Natural killer cell treated with Interleukin-12 subunit alpha and Interleukin-12 subunit beta and Interleukin-15 and Interleukin-18, amount 100 ng/mL, for 72 hours (primary cell): ENCODE results near the gene HEXB. TPM values are rescaled to one million over a fixed set of nuclear protein-coding genes. Genes with fewer than 3 reads are reported as not detected.

Source experiments
- ATAC-seq, 2 donors: fragments of 150-1000 bp; cut with Tn5 transposase in 1 of 2; sonication (Bioruptor Pico), chemical (Tn5 transposase) in 1 of 2; 2 replicates each; pipeline ENCODE4 v1.10.0; 2021
- DNase-seq: peaks from one replicate; pipeline ENCODE4 v3.0.0; 2022; ENCODE audit warnings: low spot score
- H3K27ac Mint-ChIP-seq, 2 donors: 1 replicate in 1 of 2; 2 replicates in 1 of 2; pipeline ENCODE4 v1.8.0; 2022; ENCODE audit warnings: mixed read lengths in 2 of 2, mild to moderate bottlenecking in 1 of 2, moderate library complexity in 1 of 2
- H3K27me3 Mint-ChIP-seq, 2 donors: 1 replicate in 1 of 2; 2 replicates in 1 of 2; pipeline ENCODE4 v1.8.0; 2022; ENCODE audit warnings: mixed read lengths in 2 of 2
- H3K36me3 Mint-ChIP-seq: one replicate; pipeline ENCODE4 v1.8.0; 2022; ENCODE audit warnings: mixed read lengths
- H3K4me1 Mint-ChIP-seq, 2 donors: 1 replicate in 1 of 2; 2 replicates in 1 of 2; pipeline ENCODE4 v1.8.0; 2022; ENCODE audit warnings: low read depth in 2 of 2, mixed read lengths in 2 of 2, mild to moderate bottlenecking in 1 of 2
- H3K4me3 Mint-ChIP-seq: one replicate; pipeline ENCODE4 v1.8.0; 2022; ENCODE audit warnings: mixed read lengths
- H3K9me3 Mint-ChIP-seq: 2 replicates; pipeline ENCODE4 v1.8.0; 2022; ENCODE audit warnings: mixed read lengths
- total RNA-seq, 2 donors: library from RNA; stranded (reverse); gene quantifications; one replicate each; pipeline ENCODE4 v1.2.3, GENCODE V29; 2022

The HEXB gene
- total RNA-seq = 10 to 100 TPM; 49.7 to 52.8 TPM

GRCh38 chr5:74684900-74685851 is at the start of gene HEXB:
HEXB (plus strand) TSS chr5:74685233; CDS start chr5:74685261, 28 bp downstream.
- ATAC-seq = peak; percentile 98
- H3K9me3 Mint-ChIP-seq = no peaks in the 10 kb centered on the region
- H3K4me3 Mint-ChIP-seq = peak within 1 kb of the TSS; percentile 99
- peaks cover 10% of the 10 kb centered on the region for H3K36me3 Mint-ChIP-seq
- H3K4me1 Mint-ChIP-seq = peaks cover 17% of the 10 kb centered on the region in 2 donors
- peak within 1 kb of the TSS; percentile 84 to 85 for H3K27ac Mint-ChIP-seq
- DNase-seq = peak; percentile 93
- peaks cover 4 to 13% of the 10 kb centered on the region in 2 donors for H3K27me3 Mint-ChIP-seq

GRCh38 chr5:74636149-74636548 is 48.9 kb upstream of the HEXB start:
- Mint-ChIP-seq H3K4me3 (no peak overlapping the region), H3K9me3 (no peaks in the 10 kb centered on the region), H3K27ac (no peak overlapping the region), H3K4me1 (peaks cover 47 to 54% of the 10 kb centered on the region in 2 donors), H3K36me3 (no peaks in the 10 kb centered on the region), H3K27me3 (no peaks in the 10 kb centered on the region)
- DNase-seq = no peak
- ATAC-seq = no peak

- Mint-ChIP-seq H3K4me1 (peaks cover 47 to 54% of the 10 kb centered on the region in 2 donors), H3K27ac (no peak overlapping the region), H3K36me3 (no peaks in the 10 kb centered on the region), H3K4me3 (no peak overlapping the region), H3K9me3 (no peaks in the 10 kb centered on the region), H3K27me3 (no peaks in the 10 kb centered on the region)
- ATAC-seq (no peak), DNase-seq (no peak)
Observed at GRCh38 chr5:74636552-74636951, 48.5 kb upstream of the HEXB start.

- no peak for ATAC-seq
- Mint-ChIP-seq H3K36me3 (no peaks in the 10 kb centered on the region), H3K27me3 (peaks cover 0 to 2% of the 10 kb centered on the region in 2 donors), H3K9me3 (no peaks in the 10 kb centered on the region), H3K4me1 (peaks cover 37 to 47% of the 10 kb centered on the region in 2 donors), H3K4me3 (peak overlapping the region; percentile 89), H3K27ac (peak overlapping the region; percentile 32 to 59)
- DNase-seq = no peak
Observed at GRCh38 chr5:74638544-74638969, 46.5 kb upstream of the HEXB start.

- Mint-ChIP-seq H3K36me3 (no peaks in the 10 kb centered on the region), H3K4me1 (peaks cover 37 to 47% of the 10 kb centered on the region in 2 donors), H3K4me3 (peak overlapping the region; percentile 89), H3K27me3 (peaks cover 0 to 2% of the 10 kb centered on the region in 2 donors), H3K9me3 (no peaks in the 10 kb centered on the region), H3K27ac (peak overlapping the region; percentile 32 to 59)
- ATAC-seq (peak in 1 of 2 donors; percentile 25), DNase-seq (no peak)
Observed at GRCh38 chr5:74638970-74639806, 45.8 kb upstream of the HEXB start.

- Mint-ChIP-seq H3K9me3 (no peaks in the 10 kb centered on the region), H3K4me3 (peak overlapping the region; percentile 89), H3K4me1 (peaks cover 37 to 47% of the 10 kb centered on the region in 2 donors), H3K27me3 (peaks cover 0 to 2% of the 10 kb centered on the region in 2 donors), H3K36me3 (no peaks in the 10 kb centered on the region), H3K27ac (peak overlapping the region; percentile 32 to 59)
- peak; percentile 62 to 65 for ATAC-seq
- DNase-seq = no peak
Observed at GRCh38 chr5:74639807-74640449, 45.1 kb upstream of the HEXB start.

GRCh38 chr5:74640450-74640953 is 44.5 kb upstream of the HEXB start, which contains the start of gene ENC1:
ENC1 (minus strand) TSS chr5:74640728; CDS start chr5:74636485, 4,243 bp downstream.
- Mint-ChIP-seq H3K9me3 (no peaks in the 10 kb centered on the region), H3K36me3 (no peaks in the 10 kb centered on the region), H3K4me3 (peak within 1 kb of the TSS; percentile 89), H3K27ac (peak within 1 kb of the TSS; percentile 32 to 59), H3K27me3 (peaks cover 0 to 2% of the 10 kb centered on the region in 2 donors), H3K4me1 (peaks cover 37 to 47% of the 10 kb centered on the region in 2 donors)
- peak; percentile 87 for DNase-seq
- peak; percentile 91 to 94 for ATAC-seq

- Mint-ChIP-seq H3K36me3 (no peaks in the 10 kb centered on the region), H3K27ac (no peak overlapping the region), H3K4me1 (peaks cover 37 to 41% of the 10 kb centered on the region in 2 donors), H3K27me3 (peaks cover 0 to 2% of the 10 kb centered on the region in 2 donors), H3K9me3 (no peaks in the 10 kb centered on the region), H3K4me3 (peak overlapping the region; percentile 89)
- DNase-seq = peak; percentile 71
- peak; percentile 28 to 41 for ATAC-seq
Observed at GRCh38 chr5:74640954-74641734, 43.9 kb upstream of the HEXB start.

- Mint-ChIP-seq H3K27me3 (peaks cover 0 to 2% of the 10 kb centered on the region in 2 donors), H3K27ac (no peak overlapping the region), H3K4me1 (peaks cover 37 to 41% of the 10 kb centered on the region in 2 donors), H3K4me3 (peak overlapping the region; percentile 89), H3K9me3 (no peaks in the 10 kb centered on the region), H3K36me3 (no peaks in the 10 kb centered on the region)
- DNase-seq (no peak), ATAC-seq (no peak)
Observed at GRCh38 chr5:74641735-74642542, 43.1 kb upstream of the HEXB start.

- Mint-ChIP-seq H3K27me3 (peaks cover 0 to 2% of the 10 kb centered on the region in 2 donors), H3K27ac (no peak overlapping the region), H3K9me3 (no peaks in the 10 kb centered on the region), H3K4me3 (no peak overlapping the region), H3K4me1 (peaks cover 36 to 37% of the 10 kb centered on the region in 2 donors), H3K36me3 (no peaks in the 10 kb centered on the region)
- ATAC-seq (no peak), DNase-seq (no peak)
Observed at GRCh38 chr5:74642543-74642863, 42.5 kb upstream of the HEXB start.

- ATAC-seq (no peak), DNase-seq (no peak)
- Mint-ChIP-seq H3K36me3 (no peaks in the 10 kb centered on the region), H3K4me1 (peaks cover 32% of the 10 kb centered on the region in 2 donors), H3K4me3 (no peak overlapping the region), H3K27ac (no peak overlapping the region), H3K27me3 (peaks cover 0 to 2% of the 10 kb centered on the region in 2 donors), H3K9me3 (no peaks in the 10 kb centered on the region)
Observed at GRCh38 chr5:74643111-74643562, 41.9 kb upstream of the HEXB start.

GRCh38 chr5:74647096-74647495 is 37.9 kb upstream of the HEXB start:
- Mint-ChIP-seq H3K9me3 (no peaks in the 10 kb centered on the region), H3K27ac (no peak overlapping the region), H3K36me3 (no peaks in the 10 kb centered on the region), H3K4me1 (peaks cover 2 to 10% of the 10 kb centered on the region in 2 donors), H3K27me3 (peaks cover 0 to 2% of the 10 kb centered on the region in 2 donors), H3K4me3 (no peak overlapping the region)
- ATAC-seq = no peak
- DNase-seq = no peak
